Smooth muscle cell (in vitro differentiated cells): ENCODE results near the gene A3GALT2. TPM values are rescaled to one million over a fixed set of nuclear protein-coding genes. Genes with fewer than 3 reads are reported as not detected.

ENCODE experiments used
- DNase-seq: peaks from one replicate; lab custom pipeline; 2025; ENCODE audit not compliant: unreplicated experiment; lab: John Stamatoyannopoulos, UW
- H2AFZ ChIP-seq: fragments of 200-600 bp; sonication (generic); 2 replicates; pipeline ENCODE4 v1.6.0; 2016; ENCODE audit warnings: antibody characterized with exemption, low read depth, mild to moderate bottlenecking
- H3F3A ChIP-seq: fragments of 200-600 bp; sonication (generic); 2 replicates; pipeline ENCODE4 v1.6.0; 2017; ENCODE audit warnings: antibody characterized with exemption, low read depth
- H3K27ac ChIP-seq: fragments of 200-600 bp; sonication (generic); 2 replicates; pipeline ENCODE4 v1.5.1; 2016; ENCODE audit warnings: low read depth, mild to moderate bottlenecking
- H3K27me3 ChIP-seq: fragments of 200-600 bp; sonication (generic); 2 replicates; pipeline ENCODE4 v1.6.1; 2016; ENCODE audit warnings: low read depth, mild to moderate bottlenecking
- H3K36me3 ChIP-seq: fragments of 200-600 bp; sonication (generic); 2 replicates; pipeline ENCODE4 v1.5.1; 2016; ENCODE audit warnings: low read depth
- H3K4me1 ChIP-seq: fragments of 200-600 bp; sonication (generic); 2 replicates; pipeline ENCODE4 v1.5.1; 2016; ENCODE audit warnings: low read depth
- H3K4me2 ChIP-seq: fragments of 200-600 bp; sonication (generic); 2 replicates; pipeline ENCODE4 v1.6.0; 2016; ENCODE audit warnings: mild to moderate bottlenecking
- H3K4me3 ChIP-seq: fragments of 200-600 bp; sonication (generic); 2 replicates; pipeline ENCODE4 v1.5.1; 2016; ENCODE audit warnings: mild to moderate bottlenecking
- H3K79me2 ChIP-seq: fragments of 200-600 bp; sonication (generic); 2 replicates; pipeline ENCODE4 v1.6.0; 2016; ENCODE audit warnings: low read depth, mild to moderate bottlenecking
- H3K9ac ChIP-seq: fragments of 200-600 bp; sonication (generic); 2 replicates; pipeline ENCODE4 v1.6.0; 2016; ENCODE audit warnings: low read depth
- H3K9me3 ChIP-seq: fragments of 200-600 bp; sonication (generic); replicated peaks from 2 replicates; pipeline ENCODE4 v1.5.1; 2016; ENCODE audit warnings: low read depth
- H4K20me1 ChIP-seq: fragments of 200-600 bp; sonication (generic); 2 replicates; pipeline ENCODE4 v1.6.0; 2016; ENCODE audit warnings: low read depth
- CTCF ChIP-seq: fragments of 200-600 bp; sonication (generic); IDR thresholded peaks from 2 replicates; pipeline ENCODE4 v1.5.1; 2017; ENCODE audit warnings: borderline replicate concordance, mild to moderate bottlenecking, antibody characterized with exemption; ENCODE audit not compliant: insufficient read depth, poor library complexity, severe bottlenecking
- WGBS: methylation state at CpG from one replicate; pipeline ENCODE4 v1.1.7; 2016; ENCODE audit warnings: low lambda C conversion rate; 5-methylcytosine and 5-hydroxymethylcytosine counted together
- polyA plus RNA-seq: library from polyadenylated mRNA; unstranded; fragments of >200 nt; fragmentation: Nextera tagmentation; extraction: Ambion mirVana; gene quantifications from 2 replicates; pipeline ENCODE4 v1.2.1, GENCODE V29; 2016
- total RNA-seq: library from RNA; depleted of rRNA; stranded (reverse); fragments of >200 nt; gene quantifications from 2 replicates; pipeline ENCODE4 v1.2.3, GENCODE V29; 2014

Gene A3GALT2
- total and polyA plus RNA-seq, 2 experiments from 2014 or later, result not detected

DNA sequence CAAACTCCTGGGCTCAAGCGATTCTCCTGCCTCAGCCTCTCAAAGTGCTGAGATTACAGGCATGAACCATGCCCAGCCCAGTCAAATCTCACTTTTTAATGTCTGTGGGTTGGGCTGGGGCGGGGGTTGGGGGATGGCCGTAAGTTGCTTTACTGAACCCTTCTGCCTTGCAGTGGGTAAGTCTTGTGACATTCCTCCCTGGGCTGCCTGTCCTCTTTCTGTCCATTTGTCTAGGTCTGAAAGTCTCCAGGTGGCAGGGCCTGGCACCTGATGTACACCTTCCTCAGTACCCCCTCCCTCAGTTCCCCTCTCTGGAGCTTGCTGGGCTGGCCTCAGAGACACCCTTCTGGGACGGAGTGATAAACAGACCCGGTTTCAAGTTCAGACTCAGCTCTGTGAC, 51.3 kb downstream of the A3GALT2 start:
- no peaks in the 10 kb centered on the region for H3K4me1 ChIP-seq
- peaks cover 66% of the 10 kb centered on the region for H3K79me2 ChIP-seq
- TF ChIP-seq CTCF, result no peak
- H3F3A ChIP-seq, result no peaks in the 10 kb centered on the region
- peaks cover 100% of the 10 kb centered on the region for H4K20me1 ChIP-seq
- DNase-seq, result no peak
- H3K4me2 ChIP-seq, result no peak overlapping the region
- H3K27me3 ChIP-seq, result no peaks in the 10 kb centered on the region
- H2AFZ ChIP-seq, result no peak overlapping the region
- no peak overlapping the region for H3K27ac ChIP-seq
- WGBS, result 80% methylated on average over 5 of the region's 5 CpGs
- H3K9ac ChIP-seq, result no peak overlapping the region
- no peaks in the 10 kb centered on the region for H3K36me3 ChIP-seq
- H3K4me3 ChIP-seq, result no peak overlapping the region
- no peaks in the 10 kb centered on the region for H3K9me3 ChIP-seq

DNA sequence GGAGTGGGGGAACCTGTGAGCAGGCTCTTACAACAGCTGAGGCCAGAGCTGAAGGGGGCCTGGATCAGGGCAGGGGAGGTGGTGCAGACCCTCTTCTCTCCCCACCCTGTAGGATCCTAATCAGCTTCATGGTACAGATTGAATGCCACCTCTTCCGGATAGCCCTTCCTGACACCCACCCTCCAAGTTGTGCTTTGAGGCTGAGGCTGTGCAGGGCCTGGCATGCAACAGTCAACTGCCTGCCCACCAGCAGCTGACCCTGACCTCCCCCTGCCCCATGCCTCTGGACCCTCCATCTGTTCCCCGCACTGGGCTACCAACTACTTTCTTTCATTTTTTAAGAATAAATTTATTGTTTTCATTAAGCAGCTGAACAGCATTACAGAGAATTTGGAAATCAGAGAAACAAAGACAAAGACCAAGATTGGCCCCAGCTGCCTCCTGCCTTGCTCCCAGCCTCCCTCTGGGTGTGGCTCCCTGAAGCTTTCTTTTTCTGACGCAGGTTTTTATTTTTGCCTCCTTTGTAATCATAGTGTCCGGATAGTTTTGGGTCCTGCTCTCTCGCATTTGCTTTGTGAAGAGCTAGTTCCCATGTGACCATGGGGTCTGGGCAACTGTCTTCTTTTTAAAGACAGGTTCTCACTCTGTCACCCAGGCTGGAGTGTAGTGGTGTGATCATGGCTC, 51.8 kb downstream of the A3GALT2 start:
- no peaks in the 10 kb centered on the region for H3K36me3 ChIP-seq
- no peak overlapping the region for H2AFZ ChIP-seq
- H3K4me2 ChIP-seq, result no peak overlapping the region
- H4K20me1 ChIP-seq, result peaks cover 100% of the 10 kb centered on the region
- H3K4me3 ChIP-seq, result no peak overlapping the region
- DNase-seq, result no peak
- H3K4me1 ChIP-seq, result no peaks in the 10 kb centered on the region
- H3K27ac ChIP-seq, result no peak overlapping the region
- no peaks in the 10 kb centered on the region for H3K27me3 ChIP-seq
- H3K9ac ChIP-seq, result no peak overlapping the region
- H3F3A ChIP-seq, result no peaks in the 10 kb centered on the region
- no peak for TF ChIP-seq CTCF
- no peaks in the 10 kb centered on the region for H3K9me3 ChIP-seq
- peaks cover 71% of the 10 kb centered on the region for H3K79me2 ChIP-seq
- 89% methylated on average over 5 of the region's 5 CpGs for WGBS

- no peaks in the 10 kb centered on the region for H3K4me1 ChIP-seq
- no peaks in the 10 kb centered on the region for H3F3A ChIP-seq
- no peaks in the 10 kb centered on the region for H3K36me3 ChIP-seq
- H3K4me3 ChIP-seq, result no peak overlapping the region
- H2AFZ ChIP-seq, result no peak overlapping the region
- no peaks in the 10 kb centered on the region for H3K9me3 ChIP-seq
- no peak overlapping the region for H3K4me2 ChIP-seq
- DNase-seq, result no peak
- TF ChIP-seq CTCF, result no peak
- peaks cover 72% of the 10 kb centered on the region for H3K79me2 ChIP-seq
- WGBS, result 89% methylated on average over 2 of the region's 2 CpGs
- no peak overlapping the region for H3K27ac ChIP-seq
- H3K27me3 ChIP-seq, result no peaks in the 10 kb centered on the region
- no peak overlapping the region for H3K9ac ChIP-seq
- peaks cover 100% of the 10 kb centered on the region for H4K20me1 ChIP-seq
These were observed 52.4 kb downstream of the A3GALT2 start for GRCh38 chr1:33268457-33268856.
